HG03108 (cell line): ENCODE results near the gene SECISBP2L.
"Not testable (repeated sequence)": the region's sequence is repeated elsewhere in the genome, so short reads cannot be mapped to it uniquely, and the experiment has no call there.

Source experiments
- ATAC-seq: cut with Tn5 transposase; IDR thresholded peaks from one replicate; pipeline ENCODE4 v1.9.1; 2021; ENCODE audit warnings: moderate library complexity; ENCODE audit not compliant: unreplicated experiment

The SECISBP2L gene

GRCh38 chr15:49046220-49047102 lies at the start of gene SECISBP2L:
SECISBP2L (minus strand) TSS chr15:49046446; CDS start chr15:49046299, 147 bp downstream.
- ATAC-seq = peak; percentile 83

GRCh38 chr15:49094923-49095322 lies 48.7 kb upstream of the SECISBP2L start:
- no peak for ATAC-seq

DNA sequence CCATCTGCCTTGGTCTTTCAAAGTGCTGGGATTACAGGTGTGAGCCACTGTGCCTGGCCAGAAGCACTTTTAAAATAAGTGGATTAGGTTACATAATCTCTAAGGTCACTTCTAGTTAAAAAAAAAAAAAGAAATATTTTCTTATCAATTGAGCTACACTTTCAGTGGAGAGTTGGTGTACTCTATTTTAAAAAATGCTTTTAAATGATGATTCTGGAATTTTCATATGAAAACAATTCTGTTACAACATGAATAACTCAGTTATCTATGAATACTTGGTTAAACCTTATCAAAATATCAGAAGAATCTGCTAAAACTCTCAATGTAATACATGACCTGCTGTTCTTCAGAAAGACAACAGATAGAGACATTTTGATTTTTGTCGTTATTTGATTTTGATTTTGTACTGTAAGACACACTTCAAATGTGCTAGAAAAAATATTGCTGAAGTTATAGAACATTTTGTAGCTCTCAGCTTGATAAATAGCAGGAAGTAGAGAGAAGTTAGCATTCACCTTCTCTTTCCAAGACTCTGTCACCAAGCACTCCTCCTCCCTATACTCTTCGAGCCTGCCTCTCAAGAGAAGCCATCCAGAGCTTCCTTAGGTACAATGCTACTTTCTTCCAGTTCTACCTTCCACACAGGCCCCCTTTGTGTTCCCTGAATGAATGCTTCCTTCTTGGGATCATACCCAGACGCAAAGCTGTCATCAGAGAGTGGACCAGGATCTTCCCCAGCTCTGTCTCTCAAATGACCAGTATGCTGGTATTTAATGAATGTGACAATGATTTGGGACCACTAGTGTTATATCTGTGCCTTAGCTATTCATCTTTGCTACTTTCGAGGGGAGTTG lies 47.2 kb upstream of the SECISBP2L start:
- no peak for ATAC-seq

DNA sequence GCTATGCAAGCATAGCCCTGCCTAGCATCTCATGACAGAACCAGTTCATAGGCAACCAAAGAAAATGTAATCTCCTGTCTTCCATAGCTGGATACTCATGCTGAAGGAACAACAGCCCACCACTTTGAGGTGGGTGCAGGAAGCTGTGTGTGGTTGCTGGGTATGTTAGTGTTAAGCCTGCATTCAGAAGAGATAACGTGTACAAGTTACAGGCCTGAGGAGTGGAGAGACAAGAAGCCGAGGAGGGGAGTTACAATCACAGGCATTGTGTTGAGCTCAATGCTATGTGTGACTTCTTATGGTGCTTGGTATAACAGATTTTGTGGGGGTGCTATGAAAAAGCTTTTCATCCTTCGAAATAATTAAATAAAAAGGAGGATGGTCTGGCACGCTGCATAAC lies 42.8 kb upstream of the SECISBP2L start:
- no peak for ATAC-seq

GRCh38 chr15:49085696-49086459 lies 39.6 kb upstream of the SECISBP2L start:
- no peak for ATAC-seq

DNA sequence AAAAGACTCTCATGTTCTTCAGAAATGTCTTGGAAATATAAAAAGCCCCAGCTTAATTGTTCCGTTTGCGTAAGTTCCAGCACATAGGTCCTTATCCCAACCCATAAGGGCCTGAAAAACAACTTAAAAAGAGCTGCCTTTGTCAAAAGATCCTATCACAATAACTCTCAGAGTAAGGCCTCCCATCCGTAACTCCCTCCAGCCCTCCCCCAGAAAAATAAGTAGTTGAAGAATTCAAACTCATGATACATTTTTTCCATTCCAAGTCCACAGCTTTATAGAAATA lies 38.0 kb upstream of the SECISBP2L start:
- no peak for ATAC-seq

DNA sequence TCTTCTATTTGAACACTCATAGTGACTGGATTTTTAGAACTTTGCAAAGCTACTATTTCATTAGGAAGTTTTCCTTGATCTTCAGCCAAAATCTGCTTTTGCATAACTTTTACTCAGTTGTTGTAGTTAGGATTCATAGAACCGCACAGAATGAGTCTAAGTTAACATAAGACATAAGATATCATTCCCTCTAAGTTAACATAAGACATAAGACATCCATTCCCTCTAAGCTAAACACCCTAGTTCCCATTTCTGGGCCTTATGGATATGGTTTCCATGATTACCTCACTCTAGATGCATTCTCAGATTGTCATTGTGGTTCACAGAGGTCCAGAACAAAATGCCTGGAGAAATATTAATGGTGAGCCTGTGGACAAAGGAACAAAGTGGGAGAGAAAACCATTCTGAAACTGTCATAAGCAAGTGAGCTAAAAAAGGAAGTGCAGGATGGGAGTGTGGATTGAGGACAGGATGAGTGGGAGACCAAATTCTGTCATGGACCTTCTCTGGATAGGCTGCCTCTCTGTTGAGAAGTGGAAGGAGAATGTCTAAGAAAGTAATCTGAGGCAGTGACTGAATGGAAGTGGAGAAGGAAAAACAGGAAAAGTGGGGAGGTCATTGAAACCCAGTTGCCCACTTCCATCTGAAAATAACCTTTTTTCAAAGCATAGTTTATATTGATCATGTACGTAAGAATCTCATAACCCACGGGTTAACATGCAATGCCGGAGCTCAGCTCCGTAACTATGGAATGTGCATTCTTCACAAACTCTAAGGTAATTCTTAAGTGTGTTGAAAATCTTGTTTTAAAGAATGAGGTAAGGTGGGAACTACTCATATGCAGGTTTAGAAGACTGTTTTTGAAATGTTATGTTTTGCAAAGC lies 37.4 kb upstream of the SECISBP2L start:
- no peak for ATAC-seq

DNA sequence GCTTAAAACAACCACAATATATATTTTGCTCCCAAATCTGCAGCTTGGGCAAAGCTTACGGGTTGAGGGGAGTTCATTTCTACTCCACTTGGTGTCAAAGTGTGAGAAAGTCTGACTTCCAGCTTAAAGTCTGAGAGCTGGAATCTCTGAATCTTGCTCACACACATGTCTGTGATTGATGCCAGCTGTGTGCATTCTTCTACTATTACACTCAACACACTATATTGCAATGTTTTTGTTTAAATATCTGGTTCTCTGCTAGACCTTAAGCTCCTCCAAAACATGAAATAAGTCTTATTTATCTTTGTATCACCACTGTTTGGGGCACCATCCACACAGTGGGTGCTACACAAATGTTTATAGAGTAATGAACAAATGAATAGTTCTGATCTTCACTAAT lies 36.7 kb upstream of the SECISBP2L start:
- ATAC-seq = no peak

- no peak for ATAC-seq
These were observed 33.2 kb upstream of the SECISBP2L start for GRCh38 chr15:49079340-49080039.

- ATAC-seq = no peak
These were observed 29.6 kb upstream of the SECISBP2L start for GRCh38 chr15:49075881-49076280.

DNA sequence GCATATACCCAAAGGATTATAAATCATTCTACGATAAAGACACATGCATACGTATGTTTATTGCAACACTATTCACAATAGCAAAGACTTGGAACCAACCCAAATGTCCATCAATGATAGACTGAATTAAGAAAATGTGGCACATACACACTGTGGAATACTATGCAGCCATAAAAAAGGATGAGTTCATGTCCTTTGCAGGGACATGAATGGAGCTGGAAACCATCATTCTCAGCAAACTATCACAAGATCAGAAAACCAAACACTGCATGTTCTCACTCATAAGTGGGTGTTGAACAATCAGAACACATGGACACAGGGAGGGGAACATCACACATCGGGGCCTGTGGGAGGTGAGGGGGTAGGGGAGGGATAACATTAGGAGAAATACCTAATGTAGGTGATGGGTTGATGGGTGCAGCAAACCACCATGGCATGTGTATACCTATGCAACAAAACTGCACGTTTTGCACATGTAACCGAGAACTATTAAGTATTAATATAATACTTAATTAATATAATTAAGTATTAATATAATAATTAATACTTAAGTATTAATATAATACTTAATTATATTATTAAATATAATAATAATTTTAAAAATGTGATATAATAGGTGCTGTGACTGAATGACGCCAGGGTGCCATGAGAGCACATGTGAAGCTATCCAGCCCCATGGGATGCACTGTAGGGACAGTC lies 28.5 kb upstream of the SECISBP2L start:
- ATAC-seq = not testable (repeated sequence)

DNA sequence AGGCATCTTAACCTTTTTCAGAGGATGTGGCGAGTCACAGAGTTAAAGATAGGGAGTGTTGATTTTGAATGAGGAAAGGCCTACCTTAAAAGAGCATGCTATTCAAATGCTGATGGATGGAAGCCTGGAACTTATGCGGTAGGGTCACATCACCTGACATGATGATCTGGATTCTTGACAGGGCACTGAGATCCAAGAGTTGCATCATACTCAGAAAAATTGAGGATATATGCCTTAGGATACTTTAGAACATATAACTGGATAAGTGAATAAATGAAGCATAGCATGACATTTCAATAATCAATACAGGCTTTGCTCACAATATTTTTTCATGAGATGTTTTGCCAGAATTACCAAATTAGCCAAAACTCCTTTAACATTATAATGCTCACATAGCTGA lies 20.1 kb upstream of the SECISBP2L start:
- no peak for ATAC-seq

- ATAC-seq = no peak
These were observed 18.6 kb upstream of the SECISBP2L start for GRCh38 chr15:49064884-49065283.

DNA sequence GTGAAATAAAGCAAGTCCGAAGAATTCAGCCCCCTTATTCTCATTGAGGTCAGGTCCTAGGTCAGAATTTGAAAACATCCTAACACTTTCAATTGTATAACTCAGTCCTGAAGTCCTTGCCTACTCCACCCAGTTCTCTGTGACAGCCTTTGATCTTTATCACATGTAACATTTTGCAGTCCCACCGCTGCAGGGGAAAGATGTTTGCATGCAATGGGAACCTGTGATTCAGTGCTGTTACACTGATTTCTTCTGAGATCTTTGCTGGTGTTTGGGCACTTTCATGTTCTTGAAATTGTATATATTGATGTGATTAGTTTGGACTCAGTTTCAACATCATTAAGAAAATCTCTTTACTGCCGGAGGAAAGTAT lies 18.0 kb upstream of the SECISBP2L start:
- no peak for ATAC-seq

DNA sequence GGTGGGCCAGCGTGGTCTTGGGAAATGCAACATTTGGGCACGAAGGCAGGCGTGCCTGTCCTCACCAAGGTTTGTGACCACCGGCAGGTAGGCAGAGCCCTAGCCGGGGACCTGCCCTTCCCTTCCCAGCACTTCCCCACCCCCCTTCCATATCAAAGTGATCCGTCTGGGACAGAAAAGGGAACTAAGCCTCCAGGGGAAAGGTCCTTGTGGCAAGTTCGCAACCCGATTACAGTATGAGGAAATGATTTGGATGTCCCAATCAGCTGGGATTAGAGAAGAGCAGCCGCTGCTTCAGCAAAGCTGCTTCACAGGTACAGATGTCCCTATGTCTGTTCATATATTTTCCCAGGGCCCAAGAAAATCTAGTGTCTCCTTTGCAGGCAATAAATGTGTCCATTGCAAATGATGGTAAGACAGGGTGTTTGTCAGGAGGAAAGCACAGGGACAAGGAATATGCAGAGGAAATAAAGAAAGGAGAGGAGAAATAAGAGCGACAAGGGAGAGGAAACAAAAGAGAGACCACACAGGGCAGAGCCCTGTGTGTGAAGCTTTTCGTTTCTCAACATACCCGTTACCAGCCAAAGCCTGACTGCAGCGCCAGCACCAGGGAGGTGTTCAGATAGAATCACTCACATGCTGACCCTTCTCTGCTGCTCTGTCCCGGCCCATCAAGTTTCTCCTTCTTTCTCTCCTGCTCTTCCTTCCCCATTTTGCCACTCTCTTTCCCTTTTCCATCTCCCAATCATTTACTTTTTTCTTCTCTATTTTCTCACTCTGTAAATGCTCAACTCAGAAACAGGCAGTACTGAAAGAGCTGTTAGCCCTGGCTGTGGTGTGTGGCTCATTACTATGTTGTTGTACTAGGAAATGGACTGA lies 17.4 kb upstream of the SECISBP2L start:
- ATAC-seq = no peak

- ATAC-seq = no peak
These were observed 16.7 kb upstream of the SECISBP2L start for GRCh38 chr15:49062900-49063299.

GRCh38 chr15:49060710-49061495 lies 14.7 kb upstream of the SECISBP2L start:
- no peak for ATAC-seq
